Peyer's patch (tissue), 4 donors: ENCODE measurements around the gene NUDT13. TPM values are rescaled to one million over a fixed set of nuclear protein-coding genes. Genes with fewer than 3 reads are reported as not detected.
"Not testable (repeated sequence)": the region's sequence is repeated elsewhere in the genome, so short reads cannot be mapped to it uniquely, and the experiment has no call there.

ENCODE experiments used
- DNase-seq, 3 donors: peaks; one replicate each; pipeline ENCODE4 v3.0.0-alpha.2; 2017 to 2019
- H3K27ac ChIP-seq, 4 donors: fragments of 200-600 bp; sonication (generic); one replicate each; pipeline ENCODE4 v1.5.1; 2016 to 2019
- H3K27me3 ChIP-seq, 2 donors: fragments of 200-600 bp; sonication (generic); one replicate each; pipeline ENCODE4 v1.5.1; 2019
- H3K36me3 ChIP-seq, 3 donors: fragments of 200-600 bp; sonication (generic); one replicate each; pipeline ENCODE4 v1.5.1; 2016 to 2019
- H3K4me1 ChIP-seq, 4 donors: fragments of 200-600 bp; sonication (generic); one replicate each; pipeline ENCODE4 v1.5.1; 2016 to 2019
- H3K4me3 ChIP-seq, 4 donors: fragments of 200-600 bp; sonication (generic); 1 replicate in 3 of 4; 2 replicates in 1 of 4; pipeline ENCODE4 v1.5.1; 2016 to 2019; ENCODE audit warnings: mild to moderate bottlenecking in 1 of 4
- H3K9me3 ChIP-seq, 4 donors: fragments of 200-600 bp; sonication (generic); one replicate each; pipeline ENCODE4 v1.5.1; 2016 to 2019; ENCODE audit warnings: mild to moderate bottlenecking in 1 of 4
- CTCF ChIP-seq, 6 experiments: fragments of 450-650 bp in 4 of 6; fragments of 200-600 bp in 2 of 6; sonication (generic) in 1 of 6; IDR thresholded peaks; one replicate each; pipeline ENCODE4 v1.5.1; 2017 to 2019; ENCODE audit warnings: antibody characterized with exemption in 6 of 6, mild to moderate bottlenecking in 3 of 6, moderate library complexity in 1 of 6
- POLR2A ChIP-seq, 2 donors: fragments of 450-650 bp; IDR thresholded peaks; one replicate each; pipeline ENCODE4 v1.5.1; 2017; ENCODE audit warnings: antibody characterized with exemption in 2 of 2, mild to moderate bottlenecking in 2 of 2, moderate library complexity in 2 of 2
- total RNA-seq, 4 donors: library from RNA; depleted of rRNA; stranded (reverse); fragments of >200 nt; gene quantifications; one replicate each; pipeline ENCODE4 v1.1.0, GENCODE V29; 2016

Gene NUDT13
- total RNA-seq, 4 donors from 2014 or later = 1.9 to 4.0 (median 2.6) TPM

- Histone ChIP-seq H3K9me3 (no peaks in the 10 kb centered on the region), H3K27me3 (no peaks in the 10 kb centered on the region), H3K4me3 (no peak overlapping the region), H3K36me3 (no peaks in the 10 kb centered on the region), H3K4me1 (peaks cover 0 to 5% (median 0%) of the 10 kb centered on the region in 4 donors), H3K27ac (no peak overlapping the region)
- no peak for DNase-seq
- TF ChIP-seq POLR2A (IDR thresholded peaks at IDR 0.05) = no peak
- TF ChIP-seq CTCF (IDR thresholded peaks at IDR 0.05) = no peak
Measured at GRCh38 chr10:73106301-73106700, 4.0 kb upstream of the NUDT13 start.

- H3K9me3 ChIP-seq, DNase-seq, H3K36me3 ChIP-seq, H3K4me3 ChIP-seq, H3K4me1 ChIP-seq, H3K27me3 ChIP-seq, H3K27ac ChIP-seq: not testable (repeated sequence)
Measured at GRCh38 chr10:73109248-73109652, 1.0 kb upstream of the NUDT13 start.

DNA sequence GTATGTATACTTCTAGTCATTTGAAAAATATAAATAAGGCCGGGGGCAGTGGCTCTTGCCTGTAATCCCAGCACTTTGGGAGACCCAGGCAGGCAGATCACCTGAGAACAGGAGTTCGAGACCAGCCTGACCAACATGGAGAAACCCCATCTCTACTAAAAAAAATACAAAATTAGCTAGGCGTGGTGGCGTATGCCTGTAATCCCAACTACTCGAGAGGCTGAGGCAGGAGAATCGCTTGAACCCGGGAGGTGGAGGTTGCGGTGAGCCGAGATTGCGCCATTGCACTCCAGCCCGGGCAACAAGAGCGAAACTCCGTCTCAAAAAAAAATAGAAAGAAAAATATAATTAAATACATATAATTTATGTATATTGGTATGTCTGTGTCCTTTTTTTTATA is 1.8 kb downstream of the NUDT13 start:
- DNase-seq, H3K27me3 ChIP-seq, H3K4me3 ChIP-seq, H3K9me3 ChIP-seq, H3K36me3 ChIP-seq, H3K4me1 ChIP-seq, H3K27ac ChIP-seq: not testable (repeated sequence)

- Histone ChIP-seq H3K36me3 (peaks cover 0 to 7% (median 0%) of the 10 kb centered on the region in 3 donors), H3K27ac (no peak overlapping the region), H3K9me3 (no peaks in the 10 kb centered on the region), H3K27me3 (no peaks in the 10 kb centered on the region), H3K4me1 (peaks cover 0 to 6% (median 0%) of the 10 kb centered on the region in 4 donors), H3K4me3 (no peak overlapping the region)
- TF ChIP-seq POLR2A (IDR thresholded peaks at IDR 0.05) (no peak), CTCF (IDR thresholded peaks at IDR 0.05) (no peak)
- DNase-seq = no peak
Measured at GRCh38 chr10:73113551-73113950, 3.3 kb downstream of the NUDT13 start.

GRCh38 chr10:73116017-73116416 is 5.8 kb downstream of the NUDT13 start:
- H3K9me3 ChIP-seq = no peaks in the 10 kb centered on the region
- H3K4me3 ChIP-seq = no peak overlapping the region
- DNase-seq = no peak
- TF ChIP-seq CTCF (IDR thresholded peaks at IDR 0.05) = no peak
- TF ChIP-seq POLR2A (IDR thresholded peaks at IDR 0.05) = no peak
- peaks cover 0 to 7% (median 5%) of the 10 kb centered on the region in 3 donors for H3K36me3 ChIP-seq
- no peaks in the 10 kb centered on the region for H3K27me3 ChIP-seq
- no peak overlapping the region for H3K27ac ChIP-seq
- peaks cover 0 to 4% (median 0%) of the 10 kb centered on the region in 4 donors for H3K4me1 ChIP-seq

DNA sequence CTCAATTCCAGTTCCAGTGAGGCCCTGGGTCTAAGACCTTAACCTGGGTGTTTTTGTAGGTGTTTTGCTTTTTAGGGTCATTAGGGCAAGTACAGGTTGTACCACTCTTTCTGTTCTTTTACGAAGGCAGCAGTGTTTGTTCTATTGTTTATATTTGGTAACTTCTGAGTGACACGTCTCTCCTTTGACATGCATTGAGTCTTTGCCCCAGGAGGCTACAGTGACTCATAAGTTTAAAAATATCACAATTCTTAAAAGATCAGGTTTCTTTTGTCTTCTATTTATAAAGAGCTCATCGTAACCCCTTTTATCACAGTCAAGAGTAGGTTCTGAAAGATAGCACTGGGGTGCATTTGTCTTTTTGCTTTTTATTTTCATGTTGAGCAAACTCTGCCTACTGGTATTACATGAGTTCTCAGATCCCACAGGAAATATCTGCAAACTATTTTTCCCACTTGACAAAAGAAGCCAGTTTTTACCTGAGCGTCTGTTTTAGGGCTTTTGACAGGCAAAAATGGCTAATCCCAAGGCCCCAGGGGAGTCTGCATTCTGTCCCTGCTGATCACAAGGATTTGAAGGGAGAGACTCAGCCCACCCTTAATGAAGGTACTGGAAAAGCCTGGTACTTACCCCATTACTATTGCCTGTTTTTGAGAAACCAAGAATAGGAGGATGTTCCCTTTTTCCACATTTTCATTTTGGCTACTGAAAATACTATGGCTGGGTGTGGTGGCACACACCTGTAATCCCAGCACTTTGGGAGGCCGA is 7.9 kb downstream of the NUDT13 start:
- Histone ChIP-seq H3K27ac (no peak overlapping the region), H3K4me1 (no peaks in the 10 kb centered on the region), H3K27me3 (no peaks in the 10 kb centered on the region), H3K9me3 (no peaks in the 10 kb centered on the region), H3K4me3 (no peak overlapping the region), H3K36me3 (peaks cover 0 to 7% (median 5%) of the 10 kb centered on the region in 3 donors)
- TF ChIP-seq CTCF (IDR thresholded peaks at IDR 0.05) (no peak), POLR2A (IDR thresholded peaks at IDR 0.05) (no peak)
- DNase-seq = no peak

GRCh38 chr10:73119457-73119856 is 9.2 kb downstream of the NUDT13 start:
- no peak overlapping the region for H3K4me3 ChIP-seq
- H3K36me3 ChIP-seq = peaks cover 0 to 16% (median 5%) of the 10 kb centered on the region in 3 donors
- TF ChIP-seq CTCF (IDR thresholded peaks at IDR 0.05) = no peak
- no peak for TF ChIP-seq POLR2A (IDR thresholded peaks at IDR 0.05)
- H3K27ac ChIP-seq = no peak overlapping the region
- H3K9me3 ChIP-seq = no peaks in the 10 kb centered on the region
- no peaks in the 10 kb centered on the region for H3K27me3 ChIP-seq
- H3K4me1 ChIP-seq = no peaks in the 10 kb centered on the region
- DNase-seq = no peak
